GM06990 (cell line): ENCODE results near the gene LNP1.

Experiments used
- DNase-seq: peaks from one replicate; pipeline ENCODE4 v3.0.0-alpha.2; 2011; ENCODE audit not compliant: insufficient read length; ENCODE audit errors: extremely low read depth
- H3K27me3 ChIP-seq: replicated peaks from 2 replicates; pipeline ENCODE4 v1.6.0; 2011; ENCODE audit warnings: low read length; ENCODE audit not compliant: control insufficient read depth, insufficient read depth
- H3K36me3 ChIP-seq: 2 replicates; pipeline ENCODE4 v1.5.1; 2011; ENCODE audit warnings: low read length; ENCODE audit not compliant: control insufficient read depth, insufficient read depth
- H3K4me3 ChIP-seq: replicated peaks from 2 replicates; pipeline ENCODE4 v1.5.1; 2011; ENCODE audit warnings: low read depth, mild to moderate bottlenecking, control low read depth, low read length
- CTCF ChIP-seq: IDR thresholded peaks from 2 replicates; pipeline ENCODE4 v1.5.1; 2011; ENCODE audit warnings: low read length, control low read depth, mild to moderate bottlenecking, inconsistent platforms; ENCODE audit not compliant: insufficient read depth, poor library complexity, severe bottlenecking

LNP1 gene

GRCh38 chr3:100486808-100487207, 85.5 kb downstream of the LNP1 start:
- no peak for TF ChIP-seq CTCF
- Histone ChIP-seq H3K27me3 (no peaks in the 10 kb centered on the region), H3K4me3 (no peak overlapping the region), H3K36me3 (no peaks in the 10 kb centered on the region)
- DNase-seq = no peak

GRCh38 chr3:100489118-100489517, 87.8 kb downstream of the LNP1 start:
- no peak for DNase-seq
- TF ChIP-seq CTCF = no peak
- H3K27me3 ChIP-seq = no peaks in the 10 kb centered on the region

GRCh38 chr3:100492059-100493006, 91.0 kb downstream of the LNP1 start, which contains the start of gene TMEM45A:
Gene TMEM45A (plus strand): TSS chr3:100492619. CDS start chr3:100555212, 62,593 bp downstream.
- H3K36me3 ChIP-seq = no peaks in the 10 kb centered on the region
- TF ChIP-seq CTCF = no peak
- H3K4me3 ChIP-seq = peak within 1 kb of the TSS; percentile 60
- no peaks in the 10 kb centered on the region for H3K27me3 ChIP-seq
- DNase-seq = peak; percentile 91

More at GRCh38 chr3:100489118-100489517, 87.8 kb downstream of the LNP1 start:
- Histone ChIP-seq H3K4me3 (no peak overlapping the region), H3K36me3 (no peaks in the 10 kb centered on the region)

- no peak overlapping the region for H3K4me3 ChIP-seq
- no peak for TF ChIP-seq CTCF
- H3K36me3 ChIP-seq = no peaks in the 10 kb centered on the region
- H3K27me3 ChIP-seq = no peaks in the 10 kb centered on the region
- peak; percentile 22 for DNase-seq
Measured at GRCh38 chr3:100496711-100497261, 95.4 kb downstream of the LNP1 start.

- DNase-seq = no peak
- TF ChIP-seq CTCF = no peak
- Histone ChIP-seq H3K27me3 (no peaks in the 10 kb centered on the region), H3K36me3 (no peaks in the 10 kb centered on the region), H3K4me3 (no peak overlapping the region)
Measured at GRCh38 chr3:100499651-100500050, 98.3 kb downstream of the LNP1 start.
